ES-I3 (cell line): Measurements from ENCODE around the gene OR2L13.
"Not testable (repeated sequence)": the region's sequence is repeated elsewhere in the genome, so short reads cannot be mapped to it uniquely, and the experiment has no call there.

Experiments
- H3K36me3 ChIP-seq: 2 replicates; pipeline ENCODE4 v1.6.1; 2013; ENCODE audit warnings: mild to moderate bottlenecking, low read length, control low read depth, moderate library complexity; ENCODE audit not compliant: insufficient read depth
- H3K4me1 ChIP-seq: 2 replicates; pipeline ENCODE4 v1.6.1; 2013; ENCODE audit warnings: mild to moderate bottlenecking, control low read depth, low read length; ENCODE audit not compliant: insufficient read depth
- H3K9ac ChIP-seq: 2 replicates; pipeline ENCODE4 v1.6.1; 2013; ENCODE audit warnings: low read depth, mild to moderate bottlenecking, low read length, moderate library complexity
- H3K9me3 ChIP-seq: 2 replicates; pipeline ENCODE4 v1.6.1; 2013; ENCODE audit warnings: mild to moderate bottlenecking, low read length, moderate library complexity; ENCODE audit not compliant: control insufficient read depth, insufficient read depth

The OR2L13 gene, protein sequence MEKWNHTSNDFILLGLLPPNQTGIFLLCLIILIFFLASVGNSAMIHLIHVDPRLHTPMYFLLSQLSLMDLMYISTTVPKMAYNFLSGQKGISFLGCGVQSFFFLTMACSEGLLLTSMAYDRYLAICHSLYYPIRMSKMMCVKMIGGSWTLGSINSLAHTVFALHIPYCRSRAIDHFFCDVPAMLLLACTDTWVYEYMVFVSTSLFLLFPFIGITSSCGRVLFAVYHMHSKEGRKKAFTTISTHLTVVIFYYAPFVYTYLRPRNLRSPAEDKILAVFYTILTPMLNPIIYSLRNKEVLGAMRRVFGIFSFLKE

DNA sequence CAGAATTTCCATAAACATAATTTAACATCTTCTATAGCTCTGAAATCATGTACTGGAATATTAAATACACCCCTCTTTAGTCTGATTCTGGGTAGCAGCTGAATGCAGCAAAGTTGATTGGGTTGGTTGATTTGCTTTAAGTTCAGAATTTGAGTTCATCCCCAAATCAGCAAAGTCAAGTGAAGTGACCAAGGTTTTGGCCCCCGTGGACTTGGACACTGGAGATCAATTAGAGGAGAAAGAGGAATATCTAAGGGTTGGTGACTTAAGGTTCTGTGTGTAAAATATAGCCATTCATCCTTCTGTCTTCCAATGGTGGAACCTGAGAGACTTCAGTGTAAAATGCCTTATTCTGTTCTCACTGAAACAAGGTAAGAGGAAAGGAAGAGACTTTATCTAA, at the start of gene OR2L13:
Gene OR2L13, plus strand, starts transcription at position 301 of the 400 bp plus-strand sequence. CDS start 4,192 bp downstream, outside the sequence.
- Histone ChIP-seq H3K9ac (no peak within 1 kb of the TSS), H3K4me1 (no peaks in the 10 kb centered on the region), H3K36me3 (no peaks in the 10 kb centered on the region), H3K9me3 (no peaks in the 10 kb centered on the region; the same call in 1 of the 2 replicates)

DNA sequence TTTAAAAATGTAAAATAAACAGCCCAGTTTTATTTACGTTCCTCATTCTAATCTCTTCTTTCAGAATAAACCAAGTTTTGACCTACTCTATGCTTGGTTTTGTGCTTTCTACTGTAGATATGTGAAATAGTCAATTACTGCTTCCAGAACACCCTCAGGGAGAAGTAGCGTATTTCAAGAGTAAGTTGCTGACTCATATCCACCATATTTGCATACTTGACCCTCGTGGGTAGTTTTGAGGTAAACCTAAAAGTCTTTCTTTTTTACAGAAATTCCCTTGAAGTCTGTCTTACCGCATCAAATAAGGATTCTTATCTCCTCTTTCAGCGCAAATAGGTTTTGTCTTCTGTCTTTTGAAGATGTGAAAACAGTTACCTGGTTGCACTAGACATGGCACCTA, 49.8 kb upstream of the OR2L13 start:
- no peaks in the 10 kb centered on the region for H3K9me3 ChIP-seq
- no peaks in the 10 kb centered on the region for H3K36me3 ChIP-seq
- no peak overlapping the region for H3K9ac ChIP-seq
- H3K4me1 ChIP-seq: no peaks in the 10 kb centered on the region

DNA sequence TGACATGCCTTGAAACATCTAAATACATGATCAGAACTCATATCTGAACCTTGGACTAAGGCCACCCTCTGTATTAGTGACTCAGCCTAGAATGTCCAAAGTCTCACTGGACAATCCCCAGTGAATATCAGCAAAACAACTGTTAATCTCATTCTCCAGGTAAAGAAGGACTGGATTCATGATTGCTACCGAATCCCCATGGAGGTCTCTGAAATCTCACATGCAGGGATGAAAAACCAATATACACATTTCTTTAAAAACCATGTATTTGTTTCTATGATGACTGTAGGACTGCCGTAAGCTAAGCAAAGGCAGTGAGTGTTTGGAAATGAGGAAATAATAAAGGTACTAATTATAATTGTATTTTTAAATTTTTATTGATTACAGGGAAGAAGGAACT, 48.4 kb upstream of the OR2L13 start, which contains the start of gene OR2L3:
Gene OR2L3, plus strand, starts transcription at position 301 of the 400 bp plus-strand sequence. CDS start 13,846 bp downstream, outside the sequence.
- Histone ChIP-seq H3K4me1 (no peaks in the 10 kb centered on the region), H3K9me3 (no peaks in the 10 kb centered on the region), H3K9ac (no peak within 1 kb of the TSS), H3K36me3 (no peaks in the 10 kb centered on the region)

DNA sequence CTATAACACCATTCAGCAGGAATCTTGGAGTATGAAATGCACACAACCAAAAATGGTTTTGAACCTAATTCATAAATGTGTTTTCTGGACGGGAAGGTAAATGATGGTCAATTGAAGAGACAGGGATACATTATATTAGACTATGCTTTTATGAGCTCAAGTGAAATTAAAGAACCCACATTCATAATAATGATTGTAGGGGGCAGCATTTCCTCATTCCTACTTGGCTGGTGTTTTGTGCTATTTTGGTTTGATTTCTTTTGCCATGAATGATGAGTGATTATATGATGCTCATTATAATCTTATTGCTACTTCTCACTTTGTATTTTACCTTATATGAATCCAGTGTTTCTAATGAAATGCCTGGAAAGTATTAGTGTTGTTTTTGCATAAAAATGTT, 48.0 kb upstream of the OR2L13 start:
- Histone ChIP-seq H3K4me1 (no peaks in the 10 kb centered on the region), H3K36me3 (no peaks in the 10 kb centered on the region), H3K9ac (no peak overlapping the region), H3K9me3 (no peaks in the 10 kb centered on the region)

DNA sequence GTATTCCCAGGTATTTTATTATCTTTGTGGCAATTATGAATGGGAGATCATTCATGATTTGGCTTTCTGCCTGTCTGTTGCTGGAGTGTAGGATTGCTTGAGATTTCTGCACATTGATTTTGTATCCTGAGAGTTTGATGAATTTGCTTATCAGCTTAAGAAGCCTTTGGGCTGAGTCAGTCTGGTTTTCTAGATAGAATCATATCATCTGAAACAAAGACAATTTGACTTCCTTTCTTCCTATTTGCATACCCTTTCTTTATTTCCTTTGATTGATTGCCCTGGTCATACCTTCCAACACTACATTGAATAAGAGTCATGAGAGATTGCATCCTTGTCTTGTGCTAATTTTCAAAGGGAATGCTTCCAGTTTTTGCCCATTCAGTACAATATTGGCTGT, 40.3 kb upstream of the OR2L13 start:
- Histone ChIP-seq H3K9me3 (no peaks in the 10 kb centered on the region), H3K9ac (no peak overlapping the region), H3K36me3 (no peaks in the 10 kb centered on the region), H3K4me1 (no peaks in the 10 kb centered on the region)

DNA sequence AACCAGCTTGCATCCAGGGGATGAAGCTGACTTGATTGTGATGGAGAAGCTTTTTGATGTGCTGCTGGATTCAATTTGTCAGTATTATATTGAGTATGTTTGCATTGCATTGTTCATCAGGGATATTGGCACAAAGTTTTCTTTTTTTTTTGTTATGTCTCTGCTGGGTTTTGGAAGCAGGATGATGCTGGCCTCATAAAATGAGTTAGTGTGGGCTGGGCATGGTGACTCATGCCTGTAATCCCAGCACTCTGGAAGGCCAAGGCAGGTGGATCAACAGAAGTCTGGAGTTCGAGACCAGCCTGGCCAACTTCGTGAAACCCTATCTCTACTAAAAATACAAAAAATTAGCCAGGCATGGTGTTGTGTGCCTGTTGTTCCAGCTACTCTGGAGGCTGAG, 39.7 kb upstream of the OR2L13 start:
- H3K4me1 ChIP-seq: no peaks in the 10 kb centered on the region
- no peaks in the 10 kb centered on the region for H3K9me3 ChIP-seq
- H3K36me3 ChIP-seq: no peaks in the 10 kb centered on the region
- no peak overlapping the region for H3K9ac ChIP-seq

DNA sequence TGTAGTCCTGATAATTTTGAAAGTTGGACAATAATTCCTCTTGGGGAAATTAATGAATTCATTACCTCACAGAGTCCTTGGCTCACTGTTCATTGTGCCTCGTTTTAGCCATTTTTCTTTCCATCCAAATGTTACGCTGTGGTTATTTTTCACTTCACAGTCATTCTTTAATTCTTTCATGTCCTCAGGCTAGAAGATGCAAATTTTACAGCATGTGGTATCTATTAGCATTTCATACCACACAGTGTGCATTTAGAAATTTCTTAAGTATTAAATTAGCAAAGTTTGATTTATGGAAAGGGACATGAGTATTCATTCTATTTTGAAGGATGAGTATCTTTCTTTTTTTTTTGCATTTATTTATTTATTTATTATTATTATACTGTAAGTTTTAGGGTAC, 29.9 kb upstream of the OR2L13 start:
- no peaks in the 10 kb centered on the region for H3K4me1 ChIP-seq
- H3K9ac ChIP-seq: no peak overlapping the region
- H3K36me3 ChIP-seq: no peaks in the 10 kb centered on the region
- H3K9me3 ChIP-seq: no peaks in the 10 kb centered on the region

DNA sequence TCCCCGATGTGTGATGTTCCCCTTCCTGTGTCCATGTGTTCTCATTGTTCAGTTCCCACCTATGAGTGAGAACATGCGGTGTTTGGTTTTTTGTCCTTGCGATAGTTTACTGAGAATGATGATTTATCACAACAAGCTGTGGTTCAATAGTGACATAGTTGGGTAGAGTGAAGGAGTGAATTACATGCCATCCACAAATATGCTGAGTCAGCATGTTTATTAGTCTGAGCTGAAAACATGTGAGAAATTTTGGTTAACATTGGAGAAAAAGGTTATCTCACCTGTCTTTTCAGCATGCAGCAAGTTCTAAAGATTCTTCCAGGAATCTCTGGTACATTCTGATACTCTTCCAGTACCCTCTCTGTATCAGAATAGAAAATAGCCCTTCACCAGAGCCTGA, 29.4 kb upstream of the OR2L13 start:
- Histone ChIP-seq H3K9ac (no peak overlapping the region), H3K9me3 (no peaks in the 10 kb centered on the region), H3K36me3 (no peaks in the 10 kb centered on the region), H3K4me1 (no peaks in the 10 kb centered on the region)

DNA sequence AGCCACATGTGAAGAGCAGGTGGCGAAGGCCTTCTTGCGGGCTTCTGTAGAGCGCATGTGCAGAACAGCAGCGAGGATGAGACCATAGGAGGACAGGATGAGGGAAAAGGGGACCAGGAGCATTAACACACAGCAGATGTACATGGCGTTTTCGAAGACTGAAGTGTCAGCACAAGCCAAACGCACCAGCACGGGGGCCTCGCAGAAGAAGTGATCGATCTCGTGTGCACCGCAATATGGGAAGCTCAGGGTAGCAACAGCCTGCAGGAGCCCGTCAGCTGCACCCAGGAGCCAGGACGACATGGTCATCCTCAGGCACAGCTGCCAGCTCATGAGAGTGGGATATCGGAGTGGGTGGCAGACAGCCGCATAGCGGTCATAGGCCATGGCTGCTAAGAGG, 11.1 kb upstream of the OR2L13 start:
- not testable (repeated sequence) for H3K9me3 ChIP-seq, H3K9ac ChIP-seq, H3K4me1 ChIP-seq, H3K36me3 ChIP-seq

DNA sequence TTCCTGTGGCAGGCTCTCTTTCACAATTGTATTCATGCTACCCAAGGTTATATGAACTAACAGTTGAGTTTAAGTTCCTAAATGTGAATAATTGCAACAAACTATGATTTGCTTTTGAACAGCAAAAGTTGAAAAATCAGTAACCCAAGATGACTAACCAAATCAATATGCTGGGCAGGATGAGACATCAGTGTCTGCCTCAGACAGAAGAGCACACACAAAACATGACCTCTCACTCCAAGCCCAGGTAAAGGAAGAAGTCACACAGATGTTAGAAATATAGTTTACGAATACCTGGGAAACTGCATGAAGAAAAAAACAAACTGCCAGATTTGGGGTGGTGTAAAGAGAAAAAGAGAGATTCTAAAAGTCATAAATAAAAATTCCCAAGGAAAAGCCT, 3.5 kb downstream of the OR2L13 start:
- Histone ChIP-seq H3K9ac (no peak overlapping the region), H3K36me3 (no peaks in the 10 kb centered on the region), H3K9me3 (no peaks in the 10 kb centered on the region; the same call in 1 of the 2 replicates), H3K4me1 (no peaks in the 10 kb centered on the region)

DNA sequence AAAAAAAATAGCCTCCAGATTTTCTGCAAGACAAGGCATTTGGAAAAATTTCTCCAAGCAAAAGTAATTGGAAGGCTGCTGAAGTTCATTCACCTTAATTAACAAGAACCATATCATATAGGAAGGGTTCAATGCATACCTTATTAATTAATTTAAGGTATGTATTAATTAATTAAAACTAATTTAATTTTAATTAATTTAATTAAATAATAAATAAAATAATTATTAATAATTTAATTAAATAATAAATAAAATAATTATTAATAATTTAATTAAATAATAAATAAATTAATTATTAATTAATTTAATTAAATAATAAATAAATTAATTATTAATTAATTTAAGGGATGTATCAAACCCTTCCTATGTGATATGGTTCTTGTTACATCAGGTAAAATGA, 7.9 kb downstream of the OR2L13 start:
- no peak overlapping the region for H3K9ac ChIP-seq
- no peaks in the 10 kb centered on the region for H3K9me3 ChIP-seq
- no peaks in the 10 kb centered on the region for H3K4me1 ChIP-seq
- H3K36me3 ChIP-seq: no peaks in the 10 kb centered on the region

DNA sequence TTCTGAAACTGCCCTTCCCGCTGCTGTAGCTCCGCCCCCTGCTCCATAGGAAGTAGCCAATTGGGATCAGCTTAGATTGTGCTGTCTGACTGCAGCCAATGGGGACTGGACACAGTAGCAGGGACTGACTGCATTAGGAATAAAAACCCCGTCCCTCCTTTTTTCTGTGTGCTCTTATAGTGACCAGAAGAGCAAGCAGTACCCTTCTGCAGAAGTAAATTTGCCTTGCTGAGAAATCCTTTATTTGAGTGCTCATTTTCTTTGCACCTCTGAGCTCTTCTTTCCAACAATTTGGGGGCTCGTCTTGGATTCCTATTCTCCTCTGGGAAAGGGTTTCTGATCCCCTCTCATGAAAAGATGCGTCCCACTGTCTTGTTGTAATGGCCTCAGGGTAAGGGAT, 16.2 kb downstream of the OR2L13 start:
- Histone ChIP-seq H3K9ac (no peak overlapping the region), H3K36me3 (no peaks in the 10 kb centered on the region), H3K9me3 (peaks cover 9% of the 10 kb centered on the region; the same call in 1 of the 2 replicates), H3K4me1 (no peaks in the 10 kb centered on the region)

DNA sequence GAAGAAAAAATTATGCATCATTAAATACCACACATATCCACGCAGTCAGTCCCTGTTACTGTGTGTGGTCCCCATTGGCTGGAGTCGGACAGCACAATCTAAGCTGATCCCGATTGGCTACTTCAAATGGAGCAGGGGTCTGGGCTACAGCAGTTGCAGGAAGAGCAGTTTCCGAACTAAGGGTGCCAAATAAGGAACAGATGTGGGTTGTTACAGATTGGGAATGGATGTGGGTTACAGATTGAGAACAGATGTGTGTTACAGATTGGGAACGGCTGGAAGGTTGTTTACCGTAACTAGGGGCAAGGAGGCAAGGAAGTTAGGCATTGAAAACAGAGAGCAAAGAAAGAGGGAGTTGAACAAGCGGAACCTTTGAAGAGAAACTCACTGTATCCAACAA, 19.9 kb downstream of the OR2L13 start:
- no peak overlapping the region for H3K9ac ChIP-seq
- peaks cover 6% of the 10 kb centered on the region; the same call in 1 of the 2 replicates for H3K9me3 ChIP-seq
- H3K4me1 ChIP-seq: no peaks in the 10 kb centered on the region

DNA sequence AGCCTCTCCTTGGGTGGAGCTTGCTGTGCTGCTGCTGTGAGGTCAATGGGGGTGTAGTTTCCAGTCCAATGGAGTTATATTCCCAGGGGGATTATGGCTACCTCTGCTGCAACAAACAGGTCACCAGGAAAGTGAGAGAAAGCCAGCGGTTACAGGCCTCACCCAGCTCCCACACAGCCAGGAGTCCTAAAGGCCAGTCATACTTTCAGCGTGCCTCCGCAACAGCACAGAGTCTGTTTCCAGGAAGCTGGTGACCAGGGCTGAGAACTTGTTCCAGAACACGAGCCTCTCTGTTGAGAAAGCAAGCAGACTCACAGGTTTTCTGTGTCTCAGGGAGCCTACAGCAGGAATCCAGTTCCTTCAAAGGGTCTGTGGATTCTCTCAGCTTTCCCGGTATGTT, 32.7 kb downstream of the OR2L13 start:
- H3K9me3 ChIP-seq: no peaks in the 10 kb centered on the region
- no peak overlapping the region for H3K9ac ChIP-seq
- no peaks in the 10 kb centered on the region for H3K36me3 ChIP-seq
- no peaks in the 10 kb centered on the region for H3K4me1 ChIP-seq

More for the DNA sequence above, 19.9 kb downstream of the OR2L13 start:
- no peaks in the 10 kb centered on the region for H3K36me3 ChIP-seq

DNA sequence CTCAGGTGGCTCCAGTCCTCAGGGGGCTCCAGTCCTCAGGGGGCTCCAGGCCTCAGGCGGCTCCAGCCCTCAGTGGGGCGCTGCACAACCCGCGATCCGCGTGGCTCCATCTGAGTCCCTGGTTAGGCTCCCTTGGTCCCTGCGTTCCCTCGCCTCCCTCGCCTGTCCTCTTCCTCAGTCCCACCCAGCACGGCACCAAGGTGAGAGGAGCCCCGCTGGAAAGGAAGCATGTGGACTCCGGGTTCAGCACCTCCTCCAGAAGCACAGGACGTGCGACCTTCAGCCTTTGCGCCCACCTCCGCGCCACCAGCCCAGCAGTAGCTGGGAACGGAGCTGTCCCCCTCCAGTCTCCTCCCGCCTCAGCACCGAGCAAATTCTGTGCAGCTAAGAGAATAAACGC, 41.8 kb downstream of the OR2L13 start:
- H3K9ac ChIP-seq: no peak overlapping the region
- no peaks in the 10 kb centered on the region for H3K9me3 ChIP-seq
- H3K4me1 ChIP-seq: no peaks in the 10 kb centered on the region
- H3K36me3 ChIP-seq: no peaks in the 10 kb centered on the region
